NCI-H526 treated with DMSO at 0.1 percent for 48 hours (cell line): ENCODE data around the gene PKD1L1.
"Not testable (repeated sequence)": the region's sequence is repeated elsewhere in the genome, so short reads cannot be mapped to it uniquely, and the experiment has no call there.

Source experiments
- DNase-seq: peaks from one replicate; lab custom pipeline; 2025; lab: John Stamatoyannopoulos, UW

Gene PKD1L1

GRCh38 chr7:47956220-47956619 is 8.0 kb upstream of the PKD1L1 start:
- DNase-seq = no peak

DNA sequence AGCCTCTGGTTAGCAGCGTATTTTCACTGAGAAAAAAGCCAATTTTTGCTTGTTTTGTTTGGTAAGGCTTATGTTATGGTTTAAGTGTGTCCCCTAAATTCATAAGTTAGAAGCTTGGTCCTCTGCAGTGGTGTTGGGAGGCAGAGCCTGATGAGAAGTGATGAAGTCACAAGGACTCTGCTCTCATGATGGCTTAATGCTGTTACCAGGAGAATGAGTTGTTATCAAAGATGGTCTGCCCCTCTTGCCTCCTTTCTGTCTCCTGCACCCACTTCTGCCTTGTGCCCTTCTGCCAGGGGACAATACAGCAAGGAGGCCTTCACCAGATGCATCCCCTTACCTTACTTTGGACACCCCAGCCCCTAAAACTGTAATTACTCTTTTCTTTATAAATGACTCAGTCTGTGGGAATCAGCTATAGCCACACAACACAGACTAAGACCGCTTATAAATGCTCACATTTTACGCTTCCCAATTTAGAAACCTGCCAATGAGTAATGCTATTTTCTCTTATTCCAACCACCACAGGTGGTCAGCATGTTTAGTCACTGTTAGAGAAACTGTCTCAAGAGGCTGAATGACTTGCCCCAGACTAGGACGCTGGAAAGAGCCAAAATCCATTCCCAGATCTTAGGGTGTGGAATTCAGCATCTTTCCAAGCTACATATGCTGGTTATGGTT is 6.1 kb upstream of the PKD1L1 start:
- no peak for DNase-seq

GRCh38 chr7:47953822-47954221 is 5.6 kb upstream of the PKD1L1 start:
- no peak for DNase-seq

DNA sequence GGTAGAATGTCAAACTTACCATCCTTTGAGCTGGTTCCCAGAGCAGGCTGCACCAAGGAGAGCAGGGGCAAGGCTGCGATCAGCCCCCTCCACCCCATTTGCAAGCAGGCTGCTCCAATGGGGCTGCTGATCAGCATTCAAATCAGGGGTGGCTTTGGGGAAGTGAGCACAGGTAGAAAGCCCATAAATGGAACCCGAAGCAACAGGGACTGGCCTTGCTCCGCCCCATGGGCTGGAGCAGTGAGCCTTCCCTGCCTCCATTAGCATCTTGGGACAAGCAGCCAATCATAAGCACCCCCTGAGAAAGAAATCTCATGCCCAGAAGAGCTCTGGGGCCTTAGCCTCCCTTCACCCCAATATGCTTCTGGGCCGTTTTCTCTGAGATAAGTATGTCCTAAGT is 4.0 kb upstream of the PKD1L1 start:
- no peak for DNase-seq

DNA sequence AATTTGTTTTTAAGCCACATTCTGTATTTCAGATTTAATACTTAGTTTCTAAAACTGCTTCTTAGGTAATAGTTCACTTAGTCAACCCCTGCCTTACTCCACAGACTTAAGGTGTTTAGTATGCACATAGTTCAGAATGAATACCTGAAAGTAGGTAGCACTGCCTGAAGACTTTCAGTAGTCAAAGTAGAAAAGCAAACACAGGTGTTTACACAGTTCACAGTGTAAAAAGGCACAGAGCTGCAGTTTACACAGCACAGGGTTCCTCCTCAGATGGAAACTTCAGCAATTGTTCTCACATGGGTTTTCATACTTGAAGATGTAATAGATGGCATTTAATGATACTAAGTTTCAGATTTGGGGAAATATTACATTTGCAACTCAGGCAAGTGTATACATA is 3.1 kb upstream of the PKD1L1 start:
- DNase-seq = no peak

DNA sequence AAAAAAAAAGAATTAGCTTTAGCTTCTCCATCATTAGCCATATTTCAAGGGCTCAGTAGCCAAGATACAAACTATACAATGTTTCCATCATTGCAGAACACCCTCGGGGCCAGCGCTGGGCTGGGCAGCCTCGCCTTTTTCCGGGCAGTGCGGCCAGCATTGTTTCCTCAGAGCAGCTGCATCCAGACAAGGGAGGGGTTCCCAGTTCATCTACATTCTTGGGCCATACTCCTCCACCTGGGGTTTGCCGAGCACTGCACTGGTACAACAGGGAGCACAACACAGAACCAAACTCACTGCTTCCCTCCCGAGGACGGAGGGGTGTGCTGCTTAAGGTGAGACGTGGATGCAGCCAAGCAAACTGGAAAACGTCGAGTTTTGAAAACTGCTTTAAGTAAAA is 2.4 kb upstream of the PKD1L1 start:
- DNase-seq = no peak

GRCh38 chr7:47949703-47950102 is 1.4 kb upstream of the PKD1L1 start:
- DNase-seq = no peak

DNA sequence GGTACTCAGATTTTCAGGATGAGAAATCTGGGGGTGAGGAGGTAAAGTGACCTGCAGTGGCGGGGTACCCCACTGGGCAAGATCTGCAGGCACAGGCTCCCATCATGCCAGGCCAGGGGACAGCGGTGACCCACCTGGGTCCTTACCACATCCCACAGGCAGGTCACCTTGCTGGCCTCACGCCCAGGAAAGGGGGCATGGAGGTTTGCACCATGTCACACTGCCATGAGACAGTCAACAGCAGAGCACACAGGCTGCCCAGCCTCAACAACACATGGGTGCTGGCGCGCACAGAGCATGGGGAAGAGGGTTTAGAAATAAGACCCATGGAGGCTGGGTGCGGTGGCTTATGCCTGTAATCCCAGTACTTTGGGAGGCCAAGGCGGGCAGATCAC is 914 bp downstream of the PKD1L1 start:
- DNase-seq = no peak

DNA sequence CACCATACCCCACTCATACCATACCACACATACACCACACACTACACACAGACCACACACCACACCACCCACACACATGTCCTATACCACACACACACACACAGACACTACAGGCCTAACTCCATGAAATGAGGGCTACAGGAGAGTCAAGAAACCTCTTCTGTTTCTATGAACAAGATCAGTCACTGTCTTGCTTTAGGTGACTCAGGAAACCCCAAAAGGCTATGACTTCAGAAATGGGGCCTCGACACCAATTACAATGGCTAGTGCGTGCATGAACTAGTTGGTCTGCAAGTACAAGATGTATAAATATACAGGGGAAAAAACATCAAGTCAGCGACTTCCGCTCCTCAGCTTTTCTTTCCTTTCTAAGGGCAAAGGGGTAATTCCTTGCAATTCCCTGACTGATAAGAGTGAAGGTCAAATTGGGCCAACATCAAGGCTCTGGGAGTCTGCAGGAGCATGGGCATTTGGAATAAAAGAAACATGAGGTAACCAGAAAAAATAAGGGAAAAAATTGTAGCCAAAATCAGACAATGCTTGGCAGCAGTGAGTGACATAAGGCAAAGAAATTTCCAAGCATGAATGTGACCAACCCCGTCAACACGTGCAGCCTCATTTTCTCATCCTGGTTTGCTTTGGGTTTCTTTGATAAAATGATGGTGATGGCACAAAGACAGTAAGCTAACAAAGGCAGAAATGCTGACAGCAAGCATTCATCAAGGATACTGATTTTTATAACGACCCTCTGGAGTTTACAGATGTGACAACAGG is 1.5 kb downstream of the PKD1L1 start:
- DNase-seq = no peak

DNA sequence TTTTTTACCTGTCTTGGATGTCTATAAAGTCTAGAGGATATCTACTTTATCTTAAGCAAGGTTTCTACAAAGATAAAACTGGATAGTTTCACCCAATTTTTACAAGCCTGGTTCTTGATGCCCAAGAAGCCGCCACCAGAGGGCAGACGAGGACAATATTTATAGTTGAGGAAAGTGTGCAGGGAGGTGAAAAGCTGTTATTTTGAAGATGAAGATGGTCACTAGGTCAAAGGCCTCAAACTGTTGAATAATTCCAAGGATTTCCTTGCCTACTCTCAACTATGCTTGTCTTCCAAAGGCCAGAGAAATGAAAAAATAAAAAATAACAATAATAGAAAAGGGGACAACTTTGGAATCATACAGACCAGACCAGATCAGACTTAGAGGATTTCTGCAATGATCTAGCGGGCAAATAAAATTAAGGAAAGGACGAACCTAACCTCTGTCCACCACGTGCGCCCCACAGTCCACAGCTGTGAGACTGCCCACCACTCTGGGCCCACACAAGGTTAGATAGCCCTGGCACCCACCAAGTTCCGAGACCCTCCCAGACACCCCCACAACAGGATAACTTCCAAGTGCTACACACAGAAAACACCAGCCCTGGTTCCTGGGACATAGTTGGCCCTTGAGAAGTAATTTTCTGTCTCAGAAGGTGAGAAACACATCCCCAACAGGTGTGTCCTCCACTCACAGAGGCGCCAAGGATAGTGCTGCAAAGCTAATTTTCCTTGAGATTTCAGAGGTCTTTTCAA is 2.8 kb downstream of the PKD1L1 start:
- no peak for DNase-seq

DNA sequence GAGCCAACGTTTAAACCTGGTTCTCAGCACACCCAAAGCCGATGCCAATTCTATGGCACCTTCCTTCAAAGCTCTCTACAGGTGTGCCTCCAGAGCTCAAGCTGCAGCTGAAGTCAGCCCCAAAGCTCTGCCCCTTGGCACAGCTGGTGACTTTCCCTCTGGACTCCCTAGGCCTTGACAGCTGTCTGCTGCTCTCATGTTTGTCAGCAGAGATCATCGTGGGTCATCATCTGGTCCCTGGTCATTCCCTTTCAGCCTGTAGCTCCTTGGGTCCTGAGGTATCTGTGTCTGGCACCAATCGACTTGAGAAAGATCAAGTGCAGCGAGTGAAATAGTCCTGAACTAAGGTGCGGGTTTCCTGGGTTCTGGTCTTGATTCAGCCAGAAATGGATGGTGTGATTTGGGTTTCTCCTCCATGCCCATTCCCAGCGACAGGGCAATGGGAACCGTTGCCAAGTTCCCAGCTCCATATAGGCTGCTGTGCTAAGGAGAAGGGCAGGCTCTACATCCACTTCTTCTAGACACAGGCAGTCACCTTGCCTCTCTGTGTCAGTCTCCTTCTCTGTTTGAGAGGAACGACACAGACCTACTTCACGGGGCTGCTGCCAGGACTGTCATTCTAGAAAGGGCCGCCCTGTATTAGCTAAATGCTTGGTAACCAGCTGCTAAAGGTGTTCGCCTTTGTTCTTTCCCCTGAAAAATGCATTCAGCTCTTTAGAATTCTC is 3.6 kb downstream of the PKD1L1 start:
- DNase-seq = no peak

DNA sequence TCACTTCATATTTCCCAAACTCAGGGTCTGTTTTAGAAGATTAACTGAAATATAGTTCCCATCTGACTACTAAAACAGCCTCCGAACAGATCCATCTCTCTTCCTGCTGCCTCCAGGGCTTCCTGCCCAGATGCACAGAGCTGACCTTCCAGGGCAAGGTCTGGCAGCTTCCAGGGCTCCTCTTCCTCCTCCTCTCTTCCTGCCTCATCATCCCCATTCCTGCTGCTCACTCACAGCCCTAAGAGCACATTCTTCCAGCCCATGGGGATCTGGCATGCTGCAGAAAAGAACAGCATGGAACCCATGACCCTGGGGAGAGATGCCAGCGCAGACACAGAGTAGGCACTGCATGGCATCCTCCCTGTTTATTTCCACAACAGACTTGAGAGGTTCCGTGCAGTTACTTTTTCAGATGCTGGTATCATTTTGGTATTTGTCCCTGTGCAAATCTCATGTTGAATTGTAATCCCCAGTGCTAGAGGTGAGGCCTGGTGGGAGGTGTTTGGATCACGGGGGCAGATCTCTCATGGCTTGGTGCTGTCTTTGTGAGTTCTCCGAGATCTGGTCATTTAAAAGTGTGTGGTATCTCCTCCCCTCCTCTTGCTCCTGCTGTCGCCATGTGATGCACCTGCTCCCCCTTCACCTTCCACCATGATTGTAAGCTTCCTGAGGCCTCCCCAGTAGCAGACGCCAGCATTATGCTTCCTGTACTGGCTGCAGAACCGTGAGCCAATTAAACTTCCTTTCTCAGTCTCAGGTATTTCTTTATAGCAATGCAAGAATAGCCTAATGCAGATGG is 4.4 kb downstream of the PKD1L1 start:
- no peak for DNase-seq

DNA sequence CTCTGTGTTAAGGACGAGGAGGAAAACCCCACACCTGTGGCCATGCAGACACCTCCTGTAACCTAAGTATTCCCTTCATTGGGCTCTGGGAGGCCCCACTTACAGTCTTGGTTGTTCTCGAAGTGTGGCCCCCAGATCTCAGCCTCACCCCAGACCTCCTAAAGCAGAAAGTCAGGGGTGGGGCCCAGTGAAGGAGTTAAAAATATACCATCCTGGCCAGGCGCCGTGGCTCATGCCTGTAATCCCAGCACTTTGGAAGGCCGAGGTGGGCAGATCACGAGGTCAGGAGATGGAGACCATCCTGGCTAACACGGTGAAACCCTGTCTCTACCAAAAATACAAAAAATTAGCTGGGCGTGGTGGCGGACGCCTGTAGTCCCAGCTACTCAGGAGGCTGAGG is 5.6 kb downstream of the PKD1L1 start:
- DNase-seq = not testable (repeated sequence)

DNA sequence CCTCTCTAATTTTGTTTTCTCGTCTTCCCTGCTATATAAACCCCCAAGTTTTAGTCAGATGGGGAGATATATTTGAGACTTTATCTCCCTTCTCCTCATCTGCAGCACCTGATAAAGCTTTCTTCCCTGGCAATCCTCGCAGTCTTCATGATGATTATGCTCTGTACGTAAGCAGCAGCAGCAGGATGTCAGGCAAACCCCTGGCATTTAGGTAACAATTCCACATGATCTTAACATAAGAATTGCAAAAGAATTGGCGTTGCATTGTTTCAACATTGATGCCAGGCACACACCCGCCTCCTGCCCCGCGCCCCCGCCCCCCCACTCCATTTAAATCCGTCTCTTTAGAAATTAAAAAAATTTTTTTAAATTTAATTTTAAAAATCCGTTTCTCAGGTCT is 6.1 kb downstream of the PKD1L1 start:
- no peak for DNase-seq

DNA sequence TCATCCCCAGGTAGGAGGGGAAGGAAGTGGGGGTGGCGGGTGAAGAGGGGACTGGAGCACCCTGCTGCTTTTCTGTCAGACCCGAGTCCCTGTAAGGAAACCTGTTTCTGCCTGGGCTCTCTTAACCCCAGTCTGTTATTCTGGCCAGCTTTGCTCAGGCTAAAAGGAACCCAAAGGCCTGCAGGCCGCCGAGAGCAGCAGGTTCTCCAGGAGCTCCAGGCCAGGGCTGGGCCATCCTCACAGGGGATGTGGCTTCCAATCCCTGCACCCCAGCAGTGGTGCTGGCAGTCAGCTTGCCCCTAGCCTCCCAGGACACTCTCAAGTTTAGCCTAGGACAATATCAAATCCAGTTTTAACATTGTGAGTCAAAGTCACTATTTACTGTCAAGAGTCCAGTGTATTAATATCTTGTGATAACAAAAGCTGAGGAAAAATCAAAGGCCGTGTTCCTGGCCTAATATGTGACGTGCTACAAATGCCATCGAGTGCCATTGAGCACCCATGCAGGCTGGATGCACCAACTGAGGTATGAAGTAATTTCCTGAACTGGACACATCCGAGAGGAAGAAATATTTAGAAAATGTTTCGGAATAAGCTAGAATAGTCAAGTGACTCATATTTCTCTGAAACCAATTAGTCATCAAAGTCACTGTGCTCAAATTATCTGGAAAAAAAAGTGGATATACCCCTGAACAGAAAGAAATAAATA is 7.0 kb downstream of the PKD1L1 start:
- no peak for DNase-seq

- no peak for DNase-seq
Measured at GRCh38 chr7:47940088-47941013, 7.9 kb downstream of the PKD1L1 start.

DNA sequence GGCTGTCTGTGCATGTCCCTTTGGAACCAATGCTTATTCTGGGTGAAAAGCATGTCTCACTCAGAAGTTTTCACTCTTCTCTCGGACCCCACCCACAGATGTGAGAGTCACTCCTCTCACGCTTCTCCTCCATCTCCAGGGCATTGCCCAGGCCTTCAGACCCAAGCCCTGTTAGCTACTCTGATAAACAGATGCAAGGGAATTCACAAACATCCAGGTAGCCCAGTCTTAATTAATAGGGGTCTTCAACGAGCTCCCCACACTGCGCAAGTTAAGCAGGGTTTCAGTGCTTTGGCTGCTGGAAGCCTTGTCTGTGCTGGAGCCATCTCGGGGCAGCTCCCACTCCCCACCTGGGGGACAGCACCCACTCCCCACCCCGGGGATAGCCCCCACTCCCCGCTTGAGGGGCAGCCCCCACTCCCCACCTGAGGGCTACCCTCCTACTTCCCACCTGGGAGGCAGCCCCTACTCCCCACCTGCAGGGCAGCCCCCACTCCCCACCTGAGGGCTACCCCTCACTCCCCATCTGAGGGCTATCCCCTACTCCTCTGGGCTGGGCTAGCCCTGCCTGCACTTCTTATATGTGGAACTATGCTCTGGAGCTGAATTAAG is 8.7 kb downstream of the PKD1L1 start:
- no peak for DNase-seq

DNA sequence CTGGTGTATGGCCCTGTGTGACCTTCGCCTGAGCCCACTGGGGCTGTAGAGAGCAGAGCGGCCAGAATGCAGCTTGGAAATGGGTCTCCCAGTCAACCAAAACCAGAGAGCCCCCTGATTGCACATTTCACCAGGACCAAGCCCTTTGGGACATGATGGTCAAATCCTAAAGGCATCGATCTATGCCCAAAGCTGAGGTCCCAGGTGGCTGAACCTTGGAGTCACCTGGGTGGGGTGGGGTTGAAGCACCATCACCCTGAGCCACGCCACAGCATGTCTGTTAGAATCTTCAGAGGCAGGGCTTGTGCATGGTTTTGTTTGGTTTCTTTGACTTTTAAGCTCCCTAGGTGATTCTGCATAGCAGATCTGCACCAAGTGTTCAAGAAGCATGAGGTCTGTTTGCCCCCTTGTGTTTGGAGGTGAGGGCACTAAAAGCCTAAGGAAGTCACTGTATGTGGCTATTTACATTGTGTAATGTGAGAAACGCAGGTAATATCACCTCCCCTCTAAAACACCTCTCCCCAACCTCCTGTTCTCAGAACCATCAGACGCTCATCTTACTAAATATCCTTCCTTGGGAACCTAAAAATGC is 9.6 kb downstream of the PKD1L1 start:
- no peak for DNase-seq
